ENCODE results near the gene SLC46A1.

SLC46A1 gene

DNA sequence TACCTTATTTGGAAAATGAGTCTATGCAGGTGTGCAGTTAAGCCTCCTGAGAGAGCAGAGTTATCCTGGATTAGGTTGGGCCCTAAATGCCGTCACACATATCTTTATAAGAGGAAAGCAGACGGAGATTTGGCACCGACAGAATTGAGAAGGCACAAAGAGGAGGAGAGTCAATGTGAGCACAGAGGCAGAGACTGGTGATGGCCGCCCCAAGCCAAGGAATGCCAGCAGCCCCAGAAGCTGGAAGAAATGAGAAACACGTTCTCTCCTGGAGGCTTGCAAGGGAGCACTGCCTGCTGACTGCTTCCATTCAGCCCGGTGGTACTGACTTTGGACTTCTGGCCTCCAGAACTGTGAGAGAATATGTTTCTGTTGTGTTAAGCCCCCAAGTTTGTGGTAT, 3.2 kb downstream of the SLC46A1 start:
- Histone ChIP-seq H4K20me1 (ENCODE audit: insufficient read depth, low read length, poor library complexity, severe bottlenecking) (no peaks in the 10 kb centered on the region), H3K4me2 (ENCODE audit: low read depth, low read length, poor library complexity, severe bottlenecking) (no peak overlapping the region), H3K79me2 (ENCODE audit: insufficient read depth, low read length) (no peaks in the 10 kb centered on the region), H3K9ac (ENCODE audit: low read depth, low read length, poor library complexity, severe bottlenecking) (no peak overlapping the region), H3K4me1 (ENCODE audit: insufficient read depth, low read length, poor library complexity, severe bottlenecking) (no peaks in the 10 kb centered on the region), H3K4me3 (ENCODE audit: low read length, poor library complexity, severe bottlenecking) (no peak overlapping the region), H3K36me3 (ENCODE audit: insufficient read depth, low read length) (no peaks in the 10 kb centered on the region), H3K9me2 (replicated peaks; ENCODE audit: low read depth, low read length) (no peaks in the 10 kb centered on the region), H3K27me3 (ENCODE audit: insufficient read depth, low read length, poor library complexity, severe bottlenecking) (no peaks in the 10 kb centered on the region), H3F3A (ENCODE audit: low read depth) (no peaks in the 10 kb centered on the region), H2AFZ (ENCODE audit: low read length) (no peak overlapping the region), H3K9me3 (ENCODE audit: insufficient read depth, low read depth, low read length) (no peaks in the 10 kb centered on the region)
- TF ChIP-seq CTCF (conservative IDR thresholded peaks at IDR 0.05; ENCODE audit: low read length) (no peak), EZH2phosphoT487 (IDR thresholded peaks at IDR 0.05; ENCODE audit: borderline replicate concordance) (no peak)

GRCh38 chr17:28402224-28402630, 3.8 kb downstream of the SLC46A1 start:
- no peaks in the 10 kb centered on the region for H3K27me3 ChIP-seq (ENCODE audit: insufficient read depth, low read length, poor library complexity, severe bottlenecking)
- H2AFZ ChIP-seq (ENCODE audit: low read length) = no peak overlapping the region
- H3K9me3 ChIP-seq (ENCODE audit: insufficient read depth, low read depth, low read length) = no peaks in the 10 kb centered on the region
- H3K36me3 ChIP-seq (ENCODE audit: insufficient read depth, low read length) = no peaks in the 10 kb centered on the region
- H3F3A ChIP-seq (ENCODE audit: low read depth) = no peaks in the 10 kb centered on the region
- H3K79me2 ChIP-seq (ENCODE audit: insufficient read depth, low read length) = no peaks in the 10 kb centered on the region
- no peaks in the 10 kb centered on the region for H3K4me1 ChIP-seq (ENCODE audit: insufficient read depth, low read length, poor library complexity, severe bottlenecking)
- H3K9me2 ChIP-seq (replicated peaks; ENCODE audit: low read depth, low read length) = no peaks in the 10 kb centered on the region
- TF ChIP-seq CTCF (conservative IDR thresholded peaks at IDR 0.05; ENCODE audit: low read length) = no peak
- no peak for TF ChIP-seq EZH2phosphoT487 (IDR thresholded peaks at IDR 0.05; ENCODE audit: borderline replicate concordance)
- no peak overlapping the region for H3K4me3 ChIP-seq (ENCODE audit: low read length, poor library complexity, severe bottlenecking)
- no peak overlapping the region for H3K4me2 ChIP-seq (ENCODE audit: low read depth, low read length, poor library complexity, severe bottlenecking)
- no peaks in the 10 kb centered on the region for H4K20me1 ChIP-seq (ENCODE audit: insufficient read depth, low read length, poor library complexity, severe bottlenecking)
- H3K9ac ChIP-seq (ENCODE audit: low read depth, low read length, poor library complexity, severe bottlenecking) = no peak overlapping the region

DNA sequence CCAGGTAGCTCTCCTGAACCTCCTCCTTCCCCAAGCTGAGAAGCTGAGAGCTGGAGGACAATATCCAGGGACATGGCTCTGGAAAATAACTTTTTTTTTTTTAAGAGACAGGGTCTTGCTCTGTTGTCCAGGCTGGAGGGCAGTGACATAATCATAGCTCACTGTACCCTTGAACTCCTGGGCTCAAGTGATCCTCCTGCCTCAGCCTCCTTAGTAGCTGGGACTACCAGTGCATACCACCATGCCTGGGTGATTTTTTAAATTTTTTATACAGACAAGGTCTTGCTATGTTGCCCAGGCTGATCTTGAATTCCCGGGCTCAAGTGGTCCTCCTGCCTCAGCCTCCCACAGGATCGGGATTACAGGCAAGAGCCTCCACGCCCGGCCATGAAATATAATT, 6.2 kb downstream of the SLC46A1 start:
- TF ChIP-seq EZH2phosphoT487 (IDR thresholded peaks at IDR 0.05; ENCODE audit: borderline replicate concordance) (no peak), CTCF (conservative IDR thresholded peaks at IDR 0.05; ENCODE audit: low read length) (no peak)
- no peaks in the 10 kb centered on the region for H3K79me2 ChIP-seq (ENCODE audit: insufficient read depth, low read length)
- no peak overlapping the region for H3K9ac ChIP-seq (ENCODE audit: low read depth, low read length, poor library complexity, severe bottlenecking)
- H2AFZ ChIP-seq (ENCODE audit: low read length) = no peak overlapping the region
- no peaks in the 10 kb centered on the region for H3K27me3 ChIP-seq (ENCODE audit: insufficient read depth, low read length, poor library complexity, severe bottlenecking)
- no peaks in the 10 kb centered on the region for H4K20me1 ChIP-seq (ENCODE audit: insufficient read depth, low read length, poor library complexity, severe bottlenecking)
- no peak overlapping the region for H3K4me2 ChIP-seq (ENCODE audit: low read depth, low read length, poor library complexity, severe bottlenecking)
- no peaks in the 10 kb centered on the region for H3F3A ChIP-seq (ENCODE audit: low read depth)
- H3K9me3 ChIP-seq (ENCODE audit: insufficient read depth, low read depth, low read length) = no peaks in the 10 kb centered on the region
- H3K4me1 ChIP-seq (ENCODE audit: insufficient read depth, low read length, poor library complexity, severe bottlenecking) = no peaks in the 10 kb centered on the region
- no peaks in the 10 kb centered on the region for H3K36me3 ChIP-seq (ENCODE audit: insufficient read depth, low read length)
- H3K9me2 ChIP-seq (replicated peaks; ENCODE audit: low read depth, low read length) = no peaks in the 10 kb centered on the region
- no peak overlapping the region for H3K4me3 ChIP-seq (ENCODE audit: low read length, poor library complexity, severe bottlenecking)
